ENCODE results near the gene RAI2.

Gene RAI2

DNA sequence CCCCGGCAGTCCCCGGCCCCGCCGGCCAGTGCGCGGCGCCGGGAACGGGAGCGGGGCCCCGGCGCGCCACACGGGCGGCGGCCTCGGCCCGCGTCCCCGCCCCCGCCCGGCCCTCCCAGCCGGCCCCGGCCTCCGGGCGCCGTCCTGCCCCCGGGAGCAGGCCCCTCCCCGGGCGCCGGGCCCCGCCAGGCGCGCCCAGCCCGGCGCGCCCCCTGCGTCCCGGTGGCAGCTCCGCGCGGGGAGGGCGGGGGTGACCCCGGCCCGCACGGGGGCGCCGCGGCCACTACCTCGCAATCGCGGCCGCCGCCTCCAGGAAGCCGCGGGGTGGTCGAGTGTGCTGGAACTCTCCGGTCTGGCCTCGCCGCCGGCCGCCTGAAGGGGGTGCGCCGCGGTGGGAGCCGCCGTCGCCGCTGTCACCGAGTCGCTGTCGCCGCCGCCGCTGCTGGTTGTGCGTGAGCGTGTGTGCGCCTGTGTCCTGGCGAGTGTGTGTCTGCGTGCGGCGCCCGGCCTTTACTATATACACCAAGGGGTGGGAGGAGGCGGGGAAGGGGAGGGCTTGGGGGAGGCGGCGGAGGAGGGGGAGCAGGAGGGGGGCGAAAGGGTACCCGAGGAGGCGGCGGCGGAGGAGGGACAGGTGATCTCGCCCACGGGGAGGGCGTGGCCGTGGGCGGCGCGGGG, at the start of gene RAI2:
RAI2 (minus strand) TSS at position 488 of the 678 bp plus-strand sequence. CDS start 59,288 bp downstream, outside the sequence.
- DNase-seq (ENCODE audit: low read depth): no peak

DNA sequence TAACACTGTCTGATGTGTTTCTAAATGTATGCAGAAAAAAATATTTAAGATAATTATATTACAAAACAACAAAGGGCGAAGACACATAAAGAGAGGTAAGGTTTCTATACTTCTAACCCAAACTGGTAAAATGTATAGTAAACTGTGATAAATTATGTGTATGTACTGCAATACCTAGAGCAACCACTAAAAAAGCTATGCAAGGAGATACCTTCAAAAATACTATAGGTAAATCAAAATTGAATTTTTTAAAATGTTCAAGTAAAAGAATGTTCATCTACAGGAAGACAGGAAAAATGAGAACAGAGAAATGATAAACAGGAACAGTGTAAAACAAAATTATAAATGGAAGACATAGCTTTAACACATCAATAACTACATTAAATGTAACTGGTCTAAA, 27.3 kb upstream of the RAI2 start:
- no peak for DNase-seq (ENCODE audit: low read depth)

DNA sequence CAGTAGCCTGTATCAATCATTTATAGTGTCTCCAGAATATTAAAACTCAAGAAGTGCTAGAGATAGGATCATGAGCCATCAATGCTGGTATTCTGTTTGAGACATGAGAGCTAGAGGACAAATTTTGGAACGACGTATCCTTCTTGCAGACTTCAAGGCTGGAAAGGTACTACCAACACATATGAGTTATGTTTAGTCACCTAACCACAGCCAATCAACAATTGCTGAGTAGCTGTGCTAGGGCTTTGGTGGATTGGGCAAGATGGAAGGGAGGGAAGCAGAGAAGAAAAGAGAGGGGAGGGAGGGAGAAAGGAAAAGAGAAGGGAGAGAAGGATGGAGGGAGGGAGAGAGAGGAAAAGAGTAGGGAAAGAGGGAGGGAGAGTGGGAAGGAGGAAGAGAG, 21.6 kb upstream of the RAI2 start:
- no peak for DNase-seq (ENCODE audit: low read depth)

DNA sequence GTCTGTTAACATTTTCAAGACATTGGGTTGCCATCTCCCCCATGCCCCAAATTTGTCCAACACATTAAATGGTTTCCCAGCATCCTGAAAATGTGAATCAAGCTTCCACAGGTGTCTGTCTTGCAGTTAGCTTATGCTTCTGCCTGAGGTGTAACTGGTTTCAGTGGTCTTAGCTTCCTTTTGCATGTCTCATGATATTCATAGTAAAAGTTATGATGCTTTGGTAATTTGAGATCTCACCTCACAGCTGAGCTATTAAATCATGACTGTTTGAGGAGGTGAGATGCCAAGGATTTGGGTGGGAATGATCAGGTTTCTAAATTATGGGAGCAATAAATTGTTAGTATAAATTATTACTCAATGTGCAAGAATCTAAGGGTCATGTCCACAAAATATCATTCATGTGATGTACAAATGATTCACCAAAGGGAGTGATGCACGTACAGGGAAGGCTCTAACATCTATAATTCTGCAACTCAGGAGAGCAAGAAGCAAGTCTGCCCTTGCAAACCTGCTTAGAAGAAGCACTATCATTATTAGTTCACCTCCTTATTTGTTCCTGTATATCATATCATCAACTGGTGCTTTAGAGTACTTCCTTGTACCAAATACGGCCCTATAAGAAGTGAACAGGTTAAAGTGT, 17.1 kb upstream of the RAI2 start:
- no peak for DNase-seq (ENCODE audit: low read depth)

DNA sequence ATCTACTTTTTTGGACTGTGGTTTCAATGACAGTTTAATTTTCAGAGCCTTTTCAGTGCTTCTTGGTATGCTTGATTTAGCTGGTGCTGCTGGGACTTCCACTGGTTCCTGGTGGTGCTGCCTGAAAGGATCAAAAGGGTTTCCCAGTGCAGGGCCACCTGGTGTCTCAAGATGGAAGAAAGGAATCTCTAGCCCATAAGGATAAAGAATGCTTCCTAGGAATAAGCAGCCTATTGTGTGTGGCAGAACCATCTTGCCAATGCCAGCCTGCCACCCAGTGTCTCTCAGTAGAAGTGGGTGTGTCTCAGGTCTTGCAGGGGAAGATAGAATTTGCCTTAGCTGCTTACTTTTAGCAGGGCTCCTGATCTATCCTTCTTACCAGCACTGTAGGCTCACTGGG, 15.0 kb upstream of the RAI2 start:
- no peak for DNase-seq (ENCODE audit: low read depth)

DNA sequence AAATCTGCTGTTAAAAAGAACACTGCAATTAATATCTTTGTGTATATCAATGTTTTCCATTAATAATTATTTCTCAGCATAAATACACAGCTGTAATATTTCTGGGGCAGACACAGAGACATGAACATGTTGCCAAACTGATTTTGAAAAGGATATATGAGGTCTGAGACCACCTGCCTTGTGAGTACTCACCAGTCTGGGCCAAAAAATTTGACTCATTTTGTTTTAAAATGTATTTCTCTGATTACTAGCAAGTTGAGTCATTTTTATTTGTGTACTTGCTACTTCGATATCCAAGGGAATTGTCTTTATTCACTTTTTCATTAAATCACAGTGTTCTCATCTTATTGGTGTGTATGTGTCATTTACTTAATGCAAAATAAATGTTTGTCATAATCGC, 8.5 kb upstream of the RAI2 start:
- no peak for DNase-seq (ENCODE audit: low read depth)

DNA sequence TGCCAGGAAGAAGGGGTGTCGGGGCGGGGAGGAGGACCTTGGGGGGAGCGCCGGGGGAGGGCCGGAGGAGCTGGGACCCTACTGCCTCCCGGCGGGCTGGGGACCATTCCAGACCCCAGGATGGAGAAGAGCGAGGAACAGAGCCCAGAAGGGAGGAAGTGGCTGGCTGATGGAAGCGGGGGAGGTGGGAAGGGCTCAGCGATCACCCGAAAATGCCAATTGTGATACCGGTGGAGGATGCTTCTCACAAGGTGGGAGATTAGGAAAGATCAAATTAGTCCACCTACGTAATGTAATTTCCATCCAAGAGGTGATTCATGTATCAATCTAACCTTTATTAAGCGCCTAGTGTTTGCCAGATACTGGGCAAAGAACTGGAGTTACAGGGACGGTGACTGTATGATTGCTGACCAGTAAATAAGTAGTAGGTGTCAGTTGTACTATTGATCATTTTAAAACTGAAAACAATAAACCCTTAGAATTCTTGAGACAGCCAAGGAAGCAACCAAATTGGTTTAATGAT, 452 bp upstream of the RAI2 start:
- DNase-seq (ENCODE audit: low read depth): no peak

DNA sequence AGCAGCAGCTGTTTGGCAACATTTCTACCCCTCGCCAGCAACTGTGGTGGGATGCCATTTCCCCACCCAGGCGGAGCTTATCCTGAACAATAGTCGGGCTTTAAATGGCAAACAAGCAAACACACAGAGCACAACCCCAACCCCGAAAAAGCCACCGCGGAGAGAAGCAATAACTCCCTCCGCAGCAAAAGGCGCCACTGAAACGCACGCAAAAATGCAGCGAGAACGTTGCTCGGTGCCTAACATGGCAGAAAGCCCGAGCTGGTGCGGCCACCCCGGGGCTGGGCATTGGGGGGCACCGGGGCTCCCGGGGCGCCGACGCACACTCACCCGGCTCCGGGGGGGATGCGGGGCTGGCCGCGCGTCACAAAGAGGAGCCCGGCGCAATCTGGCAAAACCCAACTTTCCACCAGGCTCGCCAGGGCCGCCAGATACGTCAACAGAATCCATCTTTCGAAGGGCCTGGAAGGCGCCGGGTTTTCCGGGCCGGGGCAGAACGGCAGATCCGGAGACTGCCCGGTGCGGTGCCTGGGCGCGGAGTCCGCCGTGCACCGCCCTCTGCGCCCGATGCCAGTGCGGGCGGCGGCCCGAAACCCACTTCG, 818 bp downstream of the RAI2 start:
- DNase-seq (ENCODE audit: low read depth): no peak

DNA sequence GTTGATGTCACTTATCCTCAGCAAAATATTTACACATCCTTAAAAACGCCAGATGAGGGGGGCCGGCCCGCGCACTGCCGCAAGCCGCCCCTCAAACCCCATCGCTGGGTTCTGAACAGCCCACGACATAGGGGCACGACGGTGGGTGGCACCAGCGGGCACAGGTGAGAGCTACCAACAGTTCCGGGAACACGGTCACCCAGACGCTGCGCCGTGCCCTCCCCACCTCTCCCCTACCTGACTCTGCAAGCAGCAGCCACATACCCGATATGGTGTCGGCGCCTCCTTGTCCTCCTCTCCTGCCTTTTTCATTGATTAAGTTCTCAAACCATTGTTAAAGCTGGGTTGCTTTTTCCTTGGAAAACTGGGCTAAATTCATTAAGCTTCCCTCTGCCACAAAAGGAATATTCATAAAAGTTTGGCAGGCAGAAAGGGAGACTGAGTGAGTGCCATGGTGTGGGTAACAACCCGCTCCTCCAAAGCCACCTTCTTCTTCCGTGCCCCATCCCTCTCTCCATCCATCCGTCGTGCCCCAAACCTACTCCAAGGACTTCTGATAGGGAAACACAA, 1.4 kb downstream of the RAI2 start:
- no peak for DNase-seq (ENCODE audit: low read depth)

DNA sequence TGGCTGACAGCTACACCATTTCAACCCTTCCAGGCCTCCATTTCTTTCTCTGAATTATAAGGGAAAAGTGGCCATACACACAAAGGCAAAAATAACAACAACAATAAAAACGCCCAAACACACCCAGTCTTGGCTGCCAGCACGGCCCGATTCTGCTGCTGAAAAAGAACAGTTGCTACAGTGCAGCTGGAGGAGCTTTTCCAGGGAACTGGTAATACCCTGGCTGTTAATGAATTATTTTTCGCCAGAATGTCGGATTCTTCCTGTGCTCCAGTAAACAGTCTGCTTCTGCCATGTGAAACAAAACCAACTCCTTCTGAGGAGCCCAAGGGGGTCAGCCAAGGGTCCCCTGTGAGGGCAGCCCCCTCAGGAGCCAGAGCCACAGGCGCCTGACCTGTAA, 6.6 kb downstream of the RAI2 start:
- no peak for DNase-seq (ENCODE audit: low read depth)

DNA sequence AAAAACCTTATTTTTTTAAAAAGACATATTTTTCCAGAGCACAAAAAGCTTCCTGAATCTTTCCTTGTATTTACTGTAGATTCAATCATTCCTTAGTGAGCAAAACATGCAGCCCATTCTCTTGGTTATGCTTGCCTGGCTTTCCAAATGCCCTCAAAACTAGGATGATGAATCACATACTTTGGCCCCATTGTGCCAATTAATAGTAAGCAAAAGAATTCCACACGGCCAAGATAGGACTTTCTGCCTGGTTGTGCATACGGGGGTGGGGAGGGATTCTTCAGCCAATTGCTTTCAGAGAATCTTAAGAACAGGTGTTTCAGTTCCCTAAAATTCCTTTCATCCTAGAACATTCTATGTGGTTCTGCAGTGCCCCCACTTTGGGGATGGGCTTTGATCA, 7.0 kb downstream of the RAI2 start:
- DNase-seq (ENCODE audit: low read depth): no peak

DNA sequence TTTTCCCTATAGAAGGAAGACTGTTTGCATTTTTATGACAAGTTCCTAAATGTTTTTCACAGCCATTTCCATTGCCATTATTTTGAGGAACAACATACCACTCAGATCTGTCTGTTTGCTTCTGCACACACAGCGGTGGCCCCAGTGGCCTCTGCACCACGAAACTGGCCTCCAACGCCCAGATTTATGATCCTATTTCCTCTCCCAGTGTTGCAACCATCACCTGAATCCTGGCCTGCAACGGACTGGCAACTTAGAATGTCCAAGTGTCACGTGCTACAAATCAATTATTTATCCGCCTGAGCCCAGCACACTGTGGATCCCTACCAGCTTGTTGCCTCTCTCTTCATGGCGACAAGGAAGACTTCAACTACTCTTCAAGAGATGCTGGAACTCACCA, 9.2 kb downstream of the RAI2 start:
- no peak for DNase-seq (ENCODE audit: low read depth)

DNA sequence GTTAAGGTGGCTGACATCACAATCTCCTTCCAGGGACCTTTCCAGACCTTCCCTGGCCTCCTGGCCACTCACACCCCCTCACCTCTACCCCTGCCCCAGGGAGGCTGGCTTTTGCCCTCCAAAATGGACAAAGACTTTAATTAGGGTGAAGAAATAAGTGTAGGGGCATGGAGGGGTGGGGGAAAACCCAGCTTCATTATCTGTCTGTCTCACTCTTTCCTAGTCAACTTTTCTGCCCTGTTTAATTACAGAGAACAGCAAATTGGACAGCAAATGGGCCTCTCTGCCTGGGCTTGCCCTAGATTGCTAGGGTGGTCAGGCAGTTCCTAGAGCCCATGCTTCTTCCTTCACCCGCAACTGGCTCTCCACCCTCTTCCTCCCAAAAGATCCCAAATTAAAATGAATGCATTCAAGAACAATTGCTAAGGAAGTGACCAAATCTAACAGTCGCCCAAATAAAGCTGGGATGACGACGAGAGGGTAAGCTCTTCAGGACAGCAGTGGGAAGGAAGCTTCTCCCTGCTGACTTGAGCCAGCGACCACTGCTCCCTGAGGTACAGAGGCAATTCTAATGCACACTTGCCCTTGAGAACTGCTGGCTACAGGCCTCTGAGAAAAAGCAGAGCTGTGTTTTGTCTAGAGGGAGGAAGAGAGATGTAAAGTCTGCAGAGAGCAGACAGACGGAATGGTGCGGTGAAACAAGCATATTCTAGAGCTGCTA, 12.4 kb downstream of the RAI2 start:
- no peak for DNase-seq (ENCODE audit: low read depth)

DNA sequence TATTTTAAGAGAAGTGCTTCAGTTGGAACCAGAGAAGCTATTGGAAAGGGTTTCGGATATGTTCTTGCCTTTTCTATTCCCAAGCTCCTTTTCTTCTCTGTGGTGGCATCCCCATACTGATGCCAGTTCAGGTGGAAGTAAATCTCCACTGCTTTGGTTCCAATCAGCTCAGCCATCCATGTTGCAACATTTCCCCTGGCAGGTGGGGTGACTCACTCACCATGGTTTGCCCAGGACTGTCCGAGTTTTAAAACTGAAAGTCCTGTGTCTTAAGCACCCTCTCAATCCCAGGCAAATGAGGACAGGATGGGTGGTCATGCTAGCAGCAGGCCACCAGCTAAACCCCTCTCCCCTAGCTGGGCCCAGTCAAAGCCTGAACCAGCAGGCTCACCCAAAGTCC, 15.1 kb downstream of the RAI2 start:
- no peak for DNase-seq (ENCODE audit: low read depth)

DNA sequence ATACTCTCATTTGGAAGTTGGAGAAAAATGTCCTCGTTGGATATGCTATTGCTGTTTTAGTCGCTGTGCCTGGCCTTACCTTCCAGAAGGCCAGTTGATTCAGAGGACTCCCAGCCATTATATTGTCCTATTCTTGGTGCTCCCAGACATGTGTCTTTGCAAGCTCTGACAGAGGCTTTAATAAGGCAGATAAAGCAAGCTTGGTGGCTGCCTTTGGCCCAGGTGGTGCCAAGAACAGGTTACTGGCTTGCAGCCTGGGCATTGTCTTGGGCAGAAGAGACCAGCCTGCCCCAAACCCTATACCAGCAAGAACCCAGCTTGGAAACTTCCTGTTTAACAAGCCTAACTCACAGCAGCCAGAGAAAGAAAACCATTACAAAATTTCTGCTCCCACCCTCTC, 16.9 kb downstream of the RAI2 start:
- no peak for DNase-seq (ENCODE audit: low read depth)

DNA sequence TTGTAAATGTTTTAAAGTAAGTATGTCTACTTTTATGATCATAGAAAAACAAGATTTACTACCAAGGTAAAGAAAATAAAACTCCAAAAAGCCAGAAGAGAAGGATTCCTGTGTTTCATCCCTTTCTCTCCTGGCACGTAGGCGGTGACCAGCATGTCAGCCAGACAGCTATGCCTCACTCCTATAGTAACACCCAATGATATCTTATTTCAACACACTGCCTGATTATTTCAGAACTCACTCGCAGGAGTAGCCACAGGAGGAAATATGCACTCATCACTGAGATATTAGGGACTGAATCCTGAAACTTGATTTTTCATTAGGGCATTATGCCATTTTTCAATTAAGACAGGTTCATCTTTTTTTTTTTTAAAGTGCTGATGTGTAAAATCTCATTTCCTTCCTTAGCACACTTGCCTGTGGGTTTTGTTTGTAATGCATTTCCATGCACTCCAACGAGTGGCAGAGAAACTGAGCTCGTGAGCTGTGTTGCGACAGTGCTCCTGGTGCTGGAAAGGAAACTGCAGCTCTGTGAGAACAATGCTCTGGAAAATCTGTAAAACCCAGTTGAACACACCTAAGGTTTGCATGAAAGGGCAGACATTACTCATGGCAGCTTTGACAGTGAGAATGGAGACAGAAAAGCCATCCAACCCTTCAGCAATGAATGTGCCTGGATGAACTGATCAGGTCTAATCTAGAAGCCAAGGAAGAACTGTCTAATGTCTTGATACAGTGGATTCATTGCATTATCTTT, 18.2 kb downstream of the RAI2 start:
- no peak for DNase-seq (ENCODE audit: low read depth)

DNA sequence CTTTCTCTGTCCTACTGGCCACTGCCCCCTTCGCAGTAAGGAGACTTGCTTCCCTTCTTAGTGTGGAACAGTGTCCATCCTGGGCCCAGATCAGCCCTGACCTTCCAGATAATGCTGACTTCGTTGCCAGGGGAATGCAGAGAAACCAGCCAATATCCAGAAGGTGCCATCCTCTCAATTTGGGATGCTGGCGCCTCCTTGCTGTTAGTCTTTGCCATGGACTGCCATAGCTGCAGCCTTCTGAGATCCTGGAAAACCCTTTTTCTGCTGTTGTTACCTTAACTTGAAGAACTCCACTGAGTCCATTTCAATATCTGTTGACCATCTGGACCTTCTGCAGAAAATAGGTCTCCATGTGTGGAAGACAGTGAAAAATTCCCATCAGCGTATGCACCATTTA, 21.8 kb downstream of the RAI2 start:
- no peak for DNase-seq (ENCODE audit: low read depth)

DNA sequence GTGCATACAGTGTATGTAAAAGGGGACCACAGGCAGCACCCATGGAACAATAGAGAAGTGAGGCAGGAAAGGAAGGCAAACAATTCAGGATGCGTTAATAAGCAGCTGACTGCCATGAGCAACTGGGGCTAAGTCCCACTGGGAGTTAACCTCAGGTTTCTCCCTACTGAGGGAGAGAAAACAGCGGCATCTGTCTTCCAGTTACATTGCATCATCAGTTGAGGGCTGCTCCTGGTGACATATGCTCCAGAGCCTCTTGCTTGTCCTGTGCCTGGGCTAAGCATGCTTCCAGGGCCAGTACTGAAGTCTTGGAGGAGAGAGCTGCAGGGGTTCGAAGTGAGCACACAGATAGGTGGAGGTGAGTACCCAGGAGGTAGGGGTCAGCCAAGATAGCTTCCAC, 24.3 kb downstream of the RAI2 start:
- no peak for DNase-seq (ENCODE audit: low read depth)

DNA sequence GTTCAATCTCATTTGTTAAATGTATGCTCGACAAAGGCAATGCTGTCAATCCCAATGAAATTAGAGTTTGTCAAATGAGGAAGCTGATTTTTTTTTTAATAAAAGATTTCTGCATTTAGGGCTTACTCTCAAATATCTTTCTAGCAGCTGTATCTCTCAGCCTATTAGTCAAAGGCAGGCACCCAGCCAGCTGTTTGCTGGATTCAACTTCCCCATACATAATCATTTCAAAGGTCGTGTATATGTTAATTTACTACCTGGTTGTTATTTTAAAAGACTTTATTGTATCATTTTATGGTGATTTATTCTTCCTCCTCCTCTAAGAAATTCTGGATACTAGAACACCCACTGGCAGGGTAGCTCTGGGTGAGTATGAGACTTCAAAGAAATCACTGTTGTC, 27.1 kb downstream of the RAI2 start:
- DNase-seq (ENCODE audit: low read depth): no peak

DNA sequence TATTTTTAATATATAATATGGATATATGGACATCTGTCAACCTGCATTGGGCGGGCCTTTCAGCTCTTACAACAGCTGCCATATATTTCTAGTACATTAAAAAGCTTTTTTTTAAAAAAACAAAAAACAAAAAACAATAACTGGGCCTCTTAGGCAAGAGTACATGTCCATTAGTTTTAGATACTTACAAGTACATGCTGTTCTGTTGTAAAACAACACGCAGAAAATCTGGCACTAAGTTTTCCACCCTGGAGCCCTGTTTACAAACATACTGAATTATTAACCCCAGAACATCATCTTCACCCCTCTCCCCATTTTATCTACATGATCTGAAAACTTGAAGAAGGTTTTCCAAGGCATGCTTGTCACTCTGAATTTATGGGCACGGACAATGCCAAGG, 29.8 kb downstream of the RAI2 start:
- DNase-seq (ENCODE audit: low read depth): no peak

DNA sequence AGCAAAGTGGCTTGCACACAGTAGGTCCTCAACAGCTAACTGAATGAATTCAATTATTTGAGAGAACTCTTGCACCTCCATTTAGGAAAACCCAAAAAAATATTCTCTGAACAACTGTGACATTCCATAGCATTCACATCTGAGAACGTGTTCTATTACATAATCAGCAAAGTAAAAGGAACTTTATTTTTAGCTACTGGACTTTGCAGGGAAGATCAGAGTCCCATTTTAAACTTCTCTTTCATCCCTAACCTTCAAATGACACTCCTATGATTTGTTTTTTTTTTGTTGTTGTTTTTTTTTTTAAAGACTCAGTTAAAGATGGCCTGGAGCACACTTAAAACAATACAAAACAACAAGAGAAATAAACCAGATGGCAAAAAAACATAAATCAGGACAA, 30.9 kb downstream of the RAI2 start:
- no peak for DNase-seq (ENCODE audit: low read depth)

DNA sequence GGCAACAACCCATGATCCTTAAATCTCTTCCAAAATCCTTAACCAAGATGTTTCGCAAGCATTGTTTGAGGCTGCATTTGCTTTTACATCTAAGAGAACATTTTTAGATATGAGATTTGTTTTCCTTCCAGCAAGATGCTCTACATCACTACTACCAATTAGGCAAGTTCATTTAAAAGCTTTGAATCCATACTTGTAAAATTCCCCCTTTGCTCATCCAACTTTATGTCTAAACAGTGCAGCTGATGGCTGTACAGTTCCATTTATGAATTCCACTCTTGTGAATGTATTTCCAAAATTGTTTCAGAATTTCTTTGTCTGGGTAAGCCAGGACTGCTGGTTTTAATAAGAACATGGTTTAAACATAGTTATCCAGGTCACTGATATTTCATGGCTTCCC, 31.5 kb downstream of the RAI2 start:
- DNase-seq (ENCODE audit: low read depth): no peak
